Body of pancreas (tissue), 4 donors: ENCODE measurements around the gene MYCBPAP.

Experiments used
- POLR2A ChIP-seq, 3 donors: fragments of 450-650 bp; IDR thresholded peaks; one replicate each; pipeline ENCODE4 v1.6.1; 2016; ENCODE audit warnings: antibody characterized with exemption in 3 of 3, mild to moderate bottlenecking in 2 of 3
- TF ChIP-seq, protein P1 (sequence below), 7 experiments: fragments of 450-650 bp in 4 of 7; fragments of 200-600 bp in 3 of 7; sonication (generic) in 3 of 7; IDR thresholded peaks; one replicate each; pipeline ENCODE4 v1.5.1; 2016 to 2019; ENCODE audit warnings: antibody characterized with exemption in 7 of 7

DNA sequence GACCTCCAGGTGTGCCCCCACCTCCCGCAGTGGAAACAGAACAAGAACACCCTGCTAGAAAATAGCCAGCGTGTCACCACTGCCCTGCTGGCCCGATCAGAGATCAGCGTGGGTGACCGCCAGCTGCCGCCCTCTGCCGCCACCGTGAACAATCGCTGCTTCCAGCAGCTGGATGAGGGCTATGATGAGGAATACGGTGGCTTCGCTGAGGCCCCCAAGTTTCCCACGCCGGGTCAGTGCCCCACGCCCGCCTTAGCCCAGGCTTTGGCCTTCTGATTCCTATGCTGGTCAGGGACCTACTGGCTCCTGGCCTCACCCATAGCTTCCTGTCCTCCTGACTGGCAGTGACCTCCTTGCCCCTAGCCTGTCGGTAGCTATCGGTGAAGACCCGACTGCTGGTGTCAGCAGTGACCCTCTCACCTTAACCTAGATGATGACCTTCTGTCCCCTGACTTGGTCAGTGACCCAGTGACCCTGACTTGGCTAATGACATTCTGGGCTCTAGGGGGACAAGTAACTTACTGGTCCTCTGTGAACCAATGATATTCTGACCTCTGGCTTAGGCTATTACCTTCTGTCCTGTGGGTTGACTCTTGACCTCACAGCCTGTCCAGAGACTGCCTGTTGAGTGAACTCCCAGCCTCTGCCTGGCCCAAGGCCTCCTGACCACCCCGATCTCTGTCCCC lies 41.2 kb downstream of the MYCBPAP start:
- no peak for TF ChIP-seq POLR2A (IDR thresholded peaks at IDR 0.05)
- TF ChIP-seq, protein P1, sequence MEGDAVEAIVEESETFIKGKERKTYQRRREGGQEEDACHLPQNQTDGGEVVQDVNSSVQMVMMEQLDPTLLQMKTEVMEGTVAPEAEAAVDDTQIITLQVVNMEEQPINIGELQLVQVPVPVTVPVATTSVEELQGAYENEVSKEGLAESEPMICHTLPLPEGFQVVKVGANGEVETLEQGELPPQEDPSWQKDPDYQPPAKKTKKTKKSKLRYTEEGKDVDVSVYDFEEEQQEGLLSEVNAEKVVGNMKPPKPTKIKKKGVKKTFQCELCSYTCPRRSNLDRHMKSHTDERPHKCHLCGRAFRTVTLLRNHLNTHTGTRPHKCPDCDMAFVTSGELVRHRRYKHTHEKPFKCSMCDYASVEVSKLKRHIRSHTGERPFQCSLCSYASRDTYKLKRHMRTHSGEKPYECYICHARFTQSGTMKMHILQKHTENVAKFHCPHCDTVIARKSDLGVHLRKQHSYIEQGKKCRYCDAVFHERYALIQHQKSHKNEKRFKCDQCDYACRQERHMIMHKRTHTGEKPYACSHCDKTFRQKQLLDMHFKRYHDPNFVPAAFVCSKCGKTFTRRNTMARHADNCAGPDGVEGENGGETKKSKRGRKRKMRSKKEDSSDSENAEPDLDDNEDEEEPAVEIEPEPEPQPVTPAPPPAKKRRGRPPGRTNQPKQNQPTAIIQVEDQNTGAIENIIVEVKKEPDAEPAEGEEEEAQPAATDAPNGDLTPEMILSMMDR (IDR thresholded peaks at IDR 0.05): no peak
